Stimulated activated CD8-positive, alpha-beta memory T cell treated with anti-CD3 and anti-CD28 coated beads, Interleukin-2, amount 100 ng/mL, for 1 hour (primary cell): ENCODE results near the gene NT5C2.

Experiments used
- DNase-seq, 2 donors: peaks; one replicate each; pipeline ENCODE4 v3.0.0-alpha.2; 2020; ENCODE audit warnings: low read depth in 2 of 2

Gene NT5C2

DNA sequence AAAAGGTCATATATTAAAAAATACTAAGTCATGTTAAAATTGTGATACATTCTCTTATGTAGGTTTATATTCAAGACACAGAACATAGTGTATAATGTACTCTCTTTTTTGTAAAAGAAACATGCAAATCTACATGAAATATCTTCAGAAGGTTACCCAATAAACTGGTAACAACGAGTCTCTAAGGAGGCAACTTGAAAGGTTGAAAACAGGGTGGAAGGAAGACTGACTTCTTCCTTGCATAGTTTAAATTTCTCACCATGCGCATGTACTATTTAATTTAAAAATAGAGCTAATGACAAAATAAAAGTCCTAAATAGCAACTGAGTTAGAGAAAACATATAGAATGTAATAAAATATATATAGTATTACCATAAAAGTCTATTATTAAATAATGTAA is 132.5 kb downstream of the NT5C2 start:
- DNase-seq = no peak

- no peak for DNase-seq
Observed at GRCh38 chr10:103058034-103058433, 135.0 kb downstream of the NT5C2 start.

- no peak for DNase-seq
Observed at GRCh38 chr10:103055105-103055504, 138.0 kb downstream of the NT5C2 start.

GRCh38 chr10:103054621-103055020 is 138.5 kb downstream of the NT5C2 start:
- DNase-seq = no peak

DNA sequence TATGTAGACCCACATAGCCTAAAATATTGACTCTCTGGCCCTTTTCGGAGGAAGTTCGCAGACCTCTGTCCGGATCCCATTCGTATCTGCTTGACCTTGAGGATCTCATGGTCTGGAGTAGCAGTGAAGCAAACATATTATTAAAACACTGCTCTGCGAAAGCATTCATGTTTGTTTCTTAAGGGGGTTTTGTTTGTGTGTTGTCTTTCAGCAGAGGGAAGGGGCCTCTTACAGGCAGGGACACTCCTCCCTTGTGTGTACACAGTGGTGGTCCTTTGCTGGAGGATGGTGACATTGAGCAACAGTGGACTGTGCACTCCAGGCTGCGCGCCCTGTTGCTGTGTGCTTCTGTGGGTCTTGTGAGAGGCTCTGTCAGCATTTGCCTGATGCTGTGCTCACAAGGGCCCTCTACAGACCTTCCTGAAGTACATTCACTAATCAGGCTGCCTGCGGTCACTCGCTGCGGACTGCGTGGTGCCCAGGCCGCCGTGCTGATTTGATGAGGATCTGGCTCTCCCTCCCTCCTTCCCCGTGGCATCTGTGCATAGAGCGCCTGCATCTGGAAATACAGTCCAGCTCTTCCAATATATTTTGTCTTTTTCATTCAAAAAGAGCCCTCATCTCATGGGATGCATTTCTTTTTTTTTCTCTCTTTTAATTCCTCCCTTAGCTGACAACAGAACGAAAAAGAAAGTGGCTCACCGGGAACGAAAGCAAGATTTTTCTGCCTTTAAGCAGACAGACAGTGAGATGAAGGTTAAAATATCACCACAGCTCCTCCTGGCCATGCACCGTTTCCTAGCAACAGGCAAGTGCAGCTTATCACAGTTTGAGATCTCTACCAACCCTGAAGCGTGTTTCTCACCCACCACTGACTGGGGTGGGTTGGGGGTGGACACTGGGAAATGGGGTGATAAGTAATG is 139.2 kb downstream of the NT5C2 start:
- peak; percentile 8 to 19 for DNase-seq

DNA sequence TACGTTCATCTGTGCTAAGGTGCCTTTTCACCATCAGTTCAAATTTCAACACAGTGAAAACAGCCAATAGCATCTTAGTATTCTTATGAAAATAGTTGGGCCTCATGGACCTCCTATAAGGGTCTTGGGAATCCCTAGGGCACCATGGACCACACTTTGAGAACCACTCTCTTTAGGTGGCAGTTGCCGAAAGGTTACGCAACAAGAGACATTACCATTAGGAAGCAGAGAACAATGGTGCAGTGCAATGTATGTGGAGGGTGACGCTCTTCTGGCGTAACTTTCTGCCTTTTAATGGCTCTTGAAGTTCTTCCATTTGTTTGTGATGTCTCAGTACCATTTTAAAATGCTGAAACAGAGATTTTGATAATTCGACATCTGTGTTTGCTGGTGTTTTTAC is 143.8 kb downstream of the NT5C2 start:
- no peak for DNase-seq

DNA sequence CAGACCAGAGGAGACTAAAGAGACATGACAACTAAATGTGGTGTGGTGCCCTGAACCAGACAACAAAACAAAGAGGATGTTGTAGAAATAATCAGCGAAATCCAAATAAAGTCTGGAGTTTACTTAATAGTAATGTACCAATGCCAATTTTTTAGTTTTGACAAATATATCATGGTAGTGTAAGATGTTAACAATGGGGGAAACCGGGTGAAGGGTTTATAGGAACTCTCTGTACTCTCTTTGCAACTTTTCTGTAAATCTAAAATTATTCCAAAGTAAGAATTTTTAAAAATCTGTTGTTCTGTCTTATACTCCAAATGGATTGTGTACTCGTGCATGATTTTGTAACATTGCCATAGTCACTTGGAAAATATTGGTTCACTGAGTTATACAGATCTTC is 145.7 kb downstream of the NT5C2 start:
- no peak for DNase-seq

DNA sequence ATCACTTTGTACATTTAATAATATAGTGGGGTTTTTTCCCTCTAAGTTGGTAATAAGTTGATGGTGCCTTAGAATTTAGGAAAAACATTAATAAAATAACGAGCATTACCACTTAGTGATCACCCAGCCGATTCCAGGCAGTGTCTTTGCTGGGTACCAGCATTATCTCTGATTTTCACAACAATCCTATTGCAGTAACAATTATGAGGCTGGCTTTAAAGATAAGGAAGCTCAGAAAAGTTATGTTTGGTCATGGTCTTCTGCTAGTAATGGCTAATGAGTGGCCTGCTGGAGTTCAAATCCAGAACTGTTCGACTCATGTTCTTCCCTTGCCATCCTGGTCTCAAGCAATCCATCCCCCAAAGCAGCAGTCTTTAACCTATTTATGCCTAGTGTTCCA is 147.1 kb downstream of the NT5C2 start:
- DNase-seq = no peak

GRCh38 chr10:103044942-103045489 is 148.1 kb downstream of the NT5C2 start:
- DNase-seq = no peak

DNA sequence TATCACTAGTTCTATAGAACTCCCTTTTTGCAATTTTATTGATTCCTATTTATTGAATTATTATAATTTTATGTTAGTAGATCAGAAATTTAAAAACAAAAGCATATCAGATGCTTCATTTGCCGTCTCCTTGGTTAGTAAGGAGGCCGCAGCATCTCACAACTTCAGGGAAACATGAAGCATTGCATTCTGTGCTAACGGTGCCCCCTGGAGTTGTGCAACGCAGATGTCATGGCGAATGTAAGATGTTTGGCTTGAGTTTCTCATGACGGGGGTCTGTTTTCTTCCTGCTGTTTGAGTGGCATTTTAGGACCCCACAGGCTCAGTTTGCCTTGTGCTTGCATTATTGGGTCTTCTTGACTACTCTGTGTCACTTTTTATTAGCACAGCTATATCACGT is 150.2 kb downstream of the NT5C2 start:
- DNase-seq = no peak

GRCh38 chr10:103042129-103042528 is 150.9 kb downstream of the NT5C2 start:
- DNase-seq = no peak

DNA sequence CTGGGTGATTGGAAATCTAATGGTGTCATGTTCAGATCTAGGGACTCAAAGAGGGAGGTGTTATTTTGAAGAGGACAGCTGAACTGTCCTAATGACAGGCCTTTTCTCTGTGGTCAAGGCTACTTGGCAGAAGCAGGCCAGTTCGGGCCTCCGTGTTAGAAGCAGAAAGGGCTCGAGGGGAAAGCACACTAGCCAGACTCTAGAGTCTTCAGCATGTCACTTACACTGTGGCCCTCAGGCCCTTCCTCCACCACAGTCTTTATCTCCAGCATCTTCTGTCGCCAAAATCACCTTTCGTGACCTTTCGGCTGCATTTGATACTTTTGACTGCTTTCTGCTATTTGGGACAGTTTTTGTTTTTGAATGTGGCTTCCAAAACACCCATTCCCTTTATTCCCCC is 151.7 kb downstream of the NT5C2 start:
- no peak for DNase-seq

- DNase-seq = no peak
Observed at GRCh38 chr10:103040418-103040817, 152.7 kb downstream of the NT5C2 start.

DNA sequence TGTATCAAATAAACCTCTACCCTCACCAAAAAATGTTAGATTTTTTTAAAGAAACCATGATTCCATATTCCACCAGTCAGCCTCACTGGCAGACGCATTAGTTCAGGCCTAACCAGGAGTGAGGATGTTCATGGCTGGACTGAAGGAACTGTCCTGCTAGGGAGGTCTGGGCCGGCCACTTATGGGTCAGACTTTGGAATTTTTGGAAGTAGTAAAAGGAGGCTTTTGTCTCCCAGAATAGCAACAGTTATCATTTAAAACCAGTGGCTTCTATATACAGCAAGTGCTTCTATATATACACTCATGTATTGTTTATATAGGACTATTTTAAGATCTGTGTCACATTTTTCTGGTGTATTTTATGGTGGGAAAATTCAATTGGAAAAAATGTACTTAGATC is 154.5 kb downstream of the NT5C2 start:
- no peak for DNase-seq
